ENCODE data around the gene MAB21L3.

Gene MAB21L3

DNA sequence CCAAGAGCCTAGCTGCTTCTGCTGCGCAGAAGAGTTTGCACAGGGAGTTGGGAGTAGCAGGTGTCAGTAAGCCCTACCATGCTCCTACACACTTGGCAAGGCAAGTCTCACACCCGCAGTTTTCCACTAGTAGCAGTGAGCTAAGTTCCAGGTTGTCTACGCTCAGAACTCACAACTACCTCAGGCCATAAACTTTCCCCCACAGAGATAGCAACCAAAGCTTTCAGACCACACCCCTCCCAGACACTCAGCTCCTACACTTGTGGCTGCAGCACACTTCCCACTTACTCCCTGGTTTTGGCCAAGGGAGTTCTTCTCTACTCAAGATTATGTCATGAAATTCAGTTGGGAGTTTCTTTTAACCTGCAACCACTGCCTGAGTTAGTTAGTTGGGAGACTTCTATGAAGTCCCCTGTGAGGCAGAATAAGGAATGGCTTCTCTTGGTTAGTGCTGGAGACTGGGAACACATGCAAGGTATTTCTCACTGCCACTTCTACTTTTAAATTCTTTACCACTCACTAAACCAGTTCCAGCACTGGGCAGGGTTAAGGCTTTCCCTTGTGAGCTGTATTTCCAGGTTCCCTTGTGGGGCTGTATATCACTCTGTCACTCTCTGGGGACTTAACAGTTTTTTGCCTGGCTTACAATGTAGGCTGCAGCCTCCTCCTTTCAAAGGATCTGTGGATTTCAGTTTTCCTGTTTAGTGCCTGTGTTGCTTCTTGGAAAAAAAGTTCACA, 18.3 kb upstream of the MAB21L3 start:
- H3K27me3 ChIP-seq (ENCODE audit: control insufficient read depth, insufficient read depth, low read length) = no peaks in the 10 kb centered on the region
- no peak overlapping the region for H3K9ac ChIP-seq (ENCODE audit: low read depth, low read length)
- no peaks in the 10 kb centered on the region for H3K4me1 ChIP-seq (ENCODE audit: control insufficient read depth, insufficient read depth, low read length)
- no peak overlapping the region for H3K4me3 ChIP-seq (ENCODE audit: low read depth, low read length)
- H3K9me3 ChIP-seq (ENCODE audit: control insufficient read depth, insufficient read depth, low read length) = no peaks in the 10 kb centered on the region
- H3K36me3 ChIP-seq (ENCODE audit: control insufficient read depth, insufficient read depth, low read length) = no peaks in the 10 kb centered on the region

DNA sequence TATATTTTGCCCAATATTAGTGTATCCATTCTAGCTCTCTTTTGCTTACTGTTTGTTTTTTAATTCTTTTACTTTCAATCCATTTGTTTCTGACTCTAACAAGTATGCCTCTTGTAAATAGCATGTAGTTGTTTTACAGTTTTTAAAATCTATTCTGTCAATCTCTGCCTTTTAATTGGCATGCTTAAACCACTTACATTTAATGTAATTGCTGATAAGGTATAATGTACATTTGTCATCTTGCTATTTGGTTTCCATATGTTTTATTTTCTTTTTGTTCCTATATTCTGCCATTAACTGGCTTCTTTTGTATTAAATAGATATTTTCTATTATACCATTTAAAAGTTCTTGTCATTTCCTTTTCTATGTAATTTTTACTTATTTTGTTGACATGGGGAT, 16.2 kb upstream of the MAB21L3 start:
- Histone ChIP-seq H3K36me3 (ENCODE audit: control insufficient read depth, insufficient read depth, low read length) (no peaks in the 10 kb centered on the region), H3K9me3 (ENCODE audit: control insufficient read depth, insufficient read depth, low read length) (no peaks in the 10 kb centered on the region), H3K27me3 (ENCODE audit: control insufficient read depth, insufficient read depth, low read length) (no peaks in the 10 kb centered on the region), H3K4me3 (ENCODE audit: low read depth, low read length) (no peak overlapping the region), H3K4me1 (ENCODE audit: control insufficient read depth, insufficient read depth, low read length) (no peaks in the 10 kb centered on the region), H3K9ac (ENCODE audit: low read depth, low read length) (no peak overlapping the region)

- Histone ChIP-seq H3K36me3 (ENCODE audit: control insufficient read depth, insufficient read depth, low read length) (no peaks in the 10 kb centered on the region), H3K9ac (ENCODE audit: low read depth, low read length) (no peak overlapping the region), H3K9me3 (ENCODE audit: control insufficient read depth, insufficient read depth, low read length) (no peaks in the 10 kb centered on the region), H3K27me3 (ENCODE audit: control insufficient read depth, insufficient read depth, low read length) (no peaks in the 10 kb centered on the region), H3K4me3 (ENCODE audit: low read depth, low read length) (no peak overlapping the region), H3K4me1 (ENCODE audit: control insufficient read depth, insufficient read depth, low read length) (no peaks in the 10 kb centered on the region)
These were observed 15.1 kb upstream of the MAB21L3 start for GRCh38 chr1:116096013-116096618.

DNA sequence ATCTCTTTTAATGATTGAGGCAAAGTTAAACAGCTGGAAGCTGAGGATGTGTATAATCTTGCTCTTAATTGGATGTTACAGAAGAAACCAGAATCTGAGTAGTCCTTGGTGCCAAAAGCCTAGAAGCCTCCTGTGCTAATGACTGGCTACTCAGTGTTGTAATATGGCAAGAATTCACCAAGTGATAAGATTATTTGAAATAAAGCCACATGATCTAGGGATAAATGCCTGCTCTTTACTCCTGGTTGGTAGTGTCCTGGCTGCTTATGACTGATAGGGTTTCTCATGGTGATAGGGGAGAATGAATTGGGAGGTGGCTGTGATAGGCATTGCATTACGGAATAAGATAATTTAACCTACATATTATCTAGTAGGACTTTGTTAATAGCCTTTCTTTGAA, 13.6 kb upstream of the MAB21L3 start:
- Histone ChIP-seq H3K4me1 (ENCODE audit: control insufficient read depth, insufficient read depth, low read length) (no peaks in the 10 kb centered on the region), H3K36me3 (ENCODE audit: control insufficient read depth, insufficient read depth, low read length) (no peaks in the 10 kb centered on the region), H3K9ac (ENCODE audit: low read depth, low read length) (no peak overlapping the region), H3K4me3 (ENCODE audit: low read depth, low read length) (no peak overlapping the region), H3K27me3 (ENCODE audit: control insufficient read depth, insufficient read depth, low read length) (no peaks in the 10 kb centered on the region), H3K9me3 (ENCODE audit: control insufficient read depth, insufficient read depth, low read length) (no peaks in the 10 kb centered on the region)

DNA sequence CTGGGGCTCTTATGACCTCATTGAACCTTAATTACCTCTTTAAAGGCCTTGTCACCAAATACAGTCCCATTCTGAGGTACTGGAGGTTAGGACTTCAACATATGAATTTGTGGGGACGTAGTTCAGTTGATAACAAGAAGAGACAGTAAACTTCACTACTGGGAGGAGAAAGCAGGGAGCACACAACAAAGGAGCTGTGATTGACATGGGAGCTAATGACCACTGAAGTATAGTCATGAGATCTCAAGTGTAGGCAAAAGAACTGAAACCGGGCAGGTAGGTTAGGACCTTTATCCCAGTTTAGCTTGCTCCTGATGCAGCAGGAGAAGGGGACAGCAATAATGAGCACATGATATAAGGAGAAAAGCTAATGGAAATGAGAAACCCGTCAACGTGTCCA, 11.8 kb upstream of the MAB21L3 start:
- no peak overlapping the region for H3K9ac ChIP-seq (ENCODE audit: low read depth, low read length)
- no peaks in the 10 kb centered on the region for H3K9me3 ChIP-seq (ENCODE audit: control insufficient read depth, insufficient read depth, low read length)
- H3K36me3 ChIP-seq (ENCODE audit: control insufficient read depth, insufficient read depth, low read length) = no peaks in the 10 kb centered on the region
- H3K4me3 ChIP-seq (ENCODE audit: low read depth, low read length) = no peak overlapping the region
- H3K4me1 ChIP-seq (ENCODE audit: control insufficient read depth, insufficient read depth, low read length) = no peaks in the 10 kb centered on the region
- H3K27me3 ChIP-seq (ENCODE audit: control insufficient read depth, insufficient read depth, low read length) = no peaks in the 10 kb centered on the region

DNA sequence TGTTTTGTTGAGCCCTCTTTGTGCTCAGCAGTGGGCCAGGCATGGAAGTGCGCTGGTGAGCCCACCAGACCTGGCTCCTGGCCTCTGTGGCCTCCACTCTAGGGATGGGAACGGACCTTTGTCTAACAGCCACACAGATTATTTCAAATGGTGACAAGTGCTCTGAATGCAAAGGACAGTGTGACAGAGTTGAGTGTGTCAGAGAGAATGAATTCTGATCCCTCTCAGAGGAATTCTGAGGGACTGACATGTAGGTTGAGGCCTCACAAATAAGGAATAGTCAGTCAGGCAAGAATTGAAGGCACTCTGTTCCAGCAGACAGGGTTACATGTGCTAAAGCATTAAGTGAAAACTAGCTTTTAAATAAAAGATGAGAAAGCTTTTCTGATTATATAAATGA, 11.3 kb upstream of the MAB21L3 start:
- H3K4me3 ChIP-seq (ENCODE audit: low read depth, low read length) = no peak overlapping the region
- H3K27me3 ChIP-seq (ENCODE audit: control insufficient read depth, insufficient read depth, low read length) = no peaks in the 10 kb centered on the region
- no peaks in the 10 kb centered on the region for H3K9me3 ChIP-seq (ENCODE audit: control insufficient read depth, insufficient read depth, low read length)
- H3K4me1 ChIP-seq (ENCODE audit: control insufficient read depth, insufficient read depth, low read length) = no peaks in the 10 kb centered on the region
- no peak overlapping the region for H3K9ac ChIP-seq (ENCODE audit: low read depth, low read length)
- no peaks in the 10 kb centered on the region for H3K36me3 ChIP-seq (ENCODE audit: control insufficient read depth, insufficient read depth, low read length)

GRCh38 chr1:116104667-116105066, 6.5 kb upstream of the MAB21L3 start:
- H3K9ac ChIP-seq (ENCODE audit: low read depth, low read length) = no peak overlapping the region
- no peak overlapping the region for H3K4me3 ChIP-seq (ENCODE audit: low read depth, low read length)
- no peaks in the 10 kb centered on the region for H3K9me3 ChIP-seq (ENCODE audit: control insufficient read depth, insufficient read depth, low read length)
- H3K27me3 ChIP-seq (ENCODE audit: control insufficient read depth, insufficient read depth, low read length) = no peaks in the 10 kb centered on the region
- H3K4me1 ChIP-seq (ENCODE audit: control insufficient read depth, insufficient read depth, low read length) = no peaks in the 10 kb centered on the region
- H3K36me3 ChIP-seq (ENCODE audit: control insufficient read depth, insufficient read depth, low read length) = no peaks in the 10 kb centered on the region

DNA sequence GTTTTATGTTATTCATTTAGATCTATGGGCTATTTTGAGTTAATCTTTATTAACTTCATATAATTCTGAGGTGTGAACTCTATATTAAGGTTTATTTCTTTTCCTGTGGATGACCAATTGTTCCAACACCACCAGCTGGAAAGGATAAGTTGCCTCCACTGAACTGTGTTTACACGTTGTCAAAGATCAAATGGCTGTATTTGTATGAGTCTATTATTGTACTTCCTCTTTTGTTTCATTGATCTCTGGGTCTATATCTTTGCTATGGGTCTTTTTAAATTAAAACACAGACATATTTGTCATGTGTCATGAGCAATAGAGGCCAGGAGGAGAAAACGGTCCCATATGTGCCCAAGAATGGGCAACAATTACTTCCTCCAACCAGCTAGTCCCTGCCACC, 5.2 kb upstream of the MAB21L3 start:
- no peaks in the 10 kb centered on the region for H3K9me3 ChIP-seq (ENCODE audit: control insufficient read depth, insufficient read depth, low read length)
- no peaks in the 10 kb centered on the region for H3K4me1 ChIP-seq (ENCODE audit: control insufficient read depth, insufficient read depth, low read length)
- no peak overlapping the region for H3K4me3 ChIP-seq (ENCODE audit: low read depth, low read length)
- H3K36me3 ChIP-seq (ENCODE audit: control insufficient read depth, insufficient read depth, low read length) = no peaks in the 10 kb centered on the region
- H3K9ac ChIP-seq (ENCODE audit: low read depth, low read length) = no peak overlapping the region
- H3K27me3 ChIP-seq (ENCODE audit: control insufficient read depth, insufficient read depth, low read length) = no peaks in the 10 kb centered on the region

GRCh38 chr1:116106646-116107045, 4.6 kb upstream of the MAB21L3 start:
- Histone ChIP-seq H3K4me1 (ENCODE audit: control insufficient read depth, insufficient read depth, low read length) (no peaks in the 10 kb centered on the region), H3K9ac (ENCODE audit: low read depth, low read length) (no peak overlapping the region), H3K9me3 (ENCODE audit: control insufficient read depth, insufficient read depth, low read length) (no peaks in the 10 kb centered on the region), H3K36me3 (ENCODE audit: control insufficient read depth, insufficient read depth, low read length) (no peaks in the 10 kb centered on the region), H3K4me3 (ENCODE audit: low read depth, low read length) (no peak overlapping the region), H3K27me3 (ENCODE audit: control insufficient read depth, insufficient read depth, low read length) (no peaks in the 10 kb centered on the region)

DNA sequence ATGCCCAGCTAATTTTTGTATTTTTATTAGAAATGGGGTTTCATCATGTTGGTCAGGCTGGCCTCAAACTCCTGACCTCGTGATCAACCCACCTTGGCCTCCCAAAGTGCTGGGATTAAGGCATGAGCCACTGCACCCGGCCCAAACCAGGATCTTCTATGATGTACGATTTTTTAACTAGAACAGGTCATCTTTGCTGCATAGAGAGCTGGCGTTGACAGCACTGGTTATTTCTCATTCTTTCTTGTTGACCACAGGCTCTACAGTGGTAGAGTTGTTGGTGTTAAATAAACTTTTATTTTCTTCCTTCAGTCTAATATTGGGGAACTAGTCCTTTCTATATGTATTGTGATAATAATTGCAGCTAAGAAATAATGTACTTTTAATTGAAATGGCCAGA, 3.8 kb upstream of the MAB21L3 start:
- no peaks in the 10 kb centered on the region for H3K27me3 ChIP-seq (ENCODE audit: control insufficient read depth, insufficient read depth, low read length)
- H3K9ac ChIP-seq (ENCODE audit: low read depth, low read length) = no peak overlapping the region
- H3K4me1 ChIP-seq (ENCODE audit: control insufficient read depth, insufficient read depth, low read length) = no peaks in the 10 kb centered on the region
- H3K4me3 ChIP-seq (ENCODE audit: low read depth, low read length) = no peak overlapping the region
- no peaks in the 10 kb centered on the region for H3K9me3 ChIP-seq (ENCODE audit: control insufficient read depth, insufficient read depth, low read length)
- H3K36me3 ChIP-seq (ENCODE audit: control insufficient read depth, insufficient read depth, low read length) = no peaks in the 10 kb centered on the region

GRCh38 chr1:116111524-116112021, 374 bp downstream of the MAB21L3 start:
- H3K9ac ChIP-seq (ENCODE audit: low read depth, low read length) = no peak overlapping the region
- no peaks in the 10 kb centered on the region for H3K36me3 ChIP-seq (ENCODE audit: control insufficient read depth, insufficient read depth, low read length)

GRCh38 chr1:116112388-116113140, 1.4 kb downstream of the MAB21L3 start:
- no peak overlapping the region for H3K4me3 ChIP-seq (ENCODE audit: low read depth, low read length)
- H3K4me1 ChIP-seq (ENCODE audit: control insufficient read depth, insufficient read depth, low read length) = no peaks in the 10 kb centered on the region
- H3K36me3 ChIP-seq (ENCODE audit: control insufficient read depth, insufficient read depth, low read length) = no peaks in the 10 kb centered on the region
- H3K9ac ChIP-seq (ENCODE audit: low read depth, low read length) = no peak overlapping the region
- no peaks in the 10 kb centered on the region for H3K9me3 ChIP-seq (ENCODE audit: control insufficient read depth, insufficient read depth, low read length)
- H3K27me3 ChIP-seq (ENCODE audit: control insufficient read depth, insufficient read depth, low read length) = no peaks in the 10 kb centered on the region

More at GRCh38 chr1:116111524-116112021, 374 bp downstream of the MAB21L3 start:
- Histone ChIP-seq H3K4me3 (ENCODE audit: low read depth, low read length) (no peak overlapping the region), H3K27me3 (ENCODE audit: control insufficient read depth, insufficient read depth, low read length) (no peaks in the 10 kb centered on the region), H3K9me3 (ENCODE audit: control insufficient read depth, insufficient read depth, low read length) (no peaks in the 10 kb centered on the region), H3K4me1 (ENCODE audit: control insufficient read depth, insufficient read depth, low read length) (no peaks in the 10 kb centered on the region)
